GM12878 (cell line): ENCODE results near the gene DDO. TPM values are rescaled to one million over a fixed set of nuclear protein-coding genes. Genes with fewer than 3 reads are reported as not detected.

Experiments
- ATAC-seq: fragments of 200-7000 bp; cut with Tn5 transposase; 3 replicates; pipeline ENCODE4 v1.9.1; 2020; ENCODE audit warnings: mild to moderate bottlenecking, moderate library complexity
- BruUV-seq: library from RNA; stranded (reverse); fragments of 400-500 nt; replicated peaks from 2 replicates; lab custom pipeline; 2021; lab: Mats Ljungman, UMichigan
- CTCF ChIA-PET: fragments of 300-600 bp; sonication (Branson Sonifier 250); formaldehyde crosslinking; extraction: SDS; loops from one replicate; lab custom pipeline; 2021; ENCODE audit warnings: inconsistent platforms; lab: Yijun Ruan, JAX
- POLR2A ChIA-PET: fragments of 350-600 bp; formaldehyde crosslinking; extraction: SDS; loops from one replicate; lab custom pipeline; 2021; ENCODE audit warnings: inconsistent platforms; lab: Charles Lee
- RAD21 ChIA-PET: fragments of 300-600 bp; sonication (Branson Sonifier 250); formaldehyde crosslinking; loops from one replicate; lab custom pipeline; 2023; ENCODE audit warnings: antibody characterized with exemption; ENCODE audit not compliant: unreplicated experiment; lab: Charles Lee
- SMC1A ChIA-PET: fragments of 300-600 bp; sonication (Branson Sonifier 250); formaldehyde crosslinking; loops from one replicate; lab custom pipeline; 2023; ENCODE audit not compliant: unreplicated experiment, uncharacterized antibody; lab: Charles Lee
- DNase-seq: peaks from one replicate; pipeline ENCODE4 v3.0.0-alpha.2; 2011; ENCODE audit warnings: low read depth, low spot score
- FAIRE-seq: peaks from 3 replicates; lab custom pipeline; 2011; peaks lifted over from hg19 to GRCh38; lab: Jason Lieb, UNC
- H2AFZ ChIP-seq: 2 replicates; pipeline ENCODE4 v1.6.0; 2011; ENCODE audit warnings: low read depth, low read length, control low read depth; ENCODE audit not compliant: control insufficient read depth
- H3K27ac ChIP-seq: 2 replicates; pipeline ENCODE4 v1.5.1; 2011; ENCODE audit warnings: control low read depth; ENCODE audit not compliant: control insufficient read depth, insufficient read depth
- H3K27me3 ChIP-seq, 2 experiments: replicated peaks in 1 of 2; 2 replicates each; pipeline versions ENCODE4 v1.6.0 to v1.6.1; 2011; ENCODE audit warnings: low read length in 1 of 2; ENCODE audit not compliant: control insufficient read depth in 2 of 2, insufficient read depth in 2 of 2
- H3K36me3 ChIP-seq, 2 experiments: 2 replicates each; pipeline ENCODE4 v1.5.1; 2011; ENCODE audit warnings: low read length in 1 of 2; ENCODE audit not compliant: control insufficient read depth in 2 of 2, insufficient read depth in 2 of 2
- H3K4me1 ChIP-seq: 2 replicates; pipeline ENCODE4 v1.6.1; 2011; ENCODE audit warnings: mild to moderate bottlenecking, low read length, moderate library complexity, mixed read lengths; ENCODE audit not compliant: control insufficient read depth, insufficient read depth
- H3K4me2 ChIP-seq: 2 replicates; pipeline ENCODE4 v1.6.0; 2011; ENCODE audit warnings: control low read depth; ENCODE audit not compliant: control insufficient read depth, insufficient read depth
- H3K4me3 ChIP-seq: fragments of 200-600 bp; sonication (generic); 2 replicates; pipeline ENCODE4 v1.5.1; 2016
- H3K79me2 ChIP-seq: 2 replicates; pipeline ENCODE4 v1.6.0; 2011; ENCODE audit warnings: low read length; ENCODE audit not compliant: control insufficient read depth, insufficient read depth
- H3K9ac ChIP-seq: 2 replicates; pipeline ENCODE4 v1.8.0; 2011; ENCODE audit warnings: low read length, control low read depth, mixed read lengths; ENCODE audit not compliant: control insufficient read depth, insufficient read depth
- H3K9me3 ChIP-seq: replicated peaks from 3 replicates; pipeline ENCODE4 v1.5.1; 2011; ENCODE audit warnings: mild to moderate bottlenecking, low read length; ENCODE audit not compliant: control insufficient read depth, insufficient read depth
- H4K20me1 ChIP-seq: 2 replicates; pipeline ENCODE4 v1.6.0; 2011; ENCODE audit not compliant: control insufficient read depth, insufficient read depth
- ASH2L ChIP-seq: fragments of 300-600, 200-600 bp; sonication (generic); IDR thresholded peaks from 2 replicates; pipeline ENCODE4 v1.6.1; 2017; ENCODE audit warnings: low read depth, mild to moderate bottlenecking, borderline replicate concordance
- CREM ChIP-seq: IDR thresholded peaks from 2 replicates; pipeline ENCODE4 v1.6.1; 2014; ENCODE audit warnings: antibody characterized with exemption, low read depth
- EP300 ChIP-seq, 2 experiments: fragments of 150-350 bp in 1 of 2; IDR thresholded peaks; 2 replicates each; pipeline ENCODE4 v1.6.1; 2011 to 2012; ENCODE audit warnings: low read depth in 2 of 2, low read length in 2 of 2, borderline replicate concordance in 1 of 2, improper control_type of control experiment in 1 of 2, inconsistent platforms in 1 of 2; ENCODE audit not compliant: control insufficient read depth in 1 of 2
- ESRRA ChIP-seq: IDR thresholded peaks from 2 replicates; pipeline ENCODE4 v1.6.1; 2012; ENCODE audit warnings: mild to moderate bottlenecking, low read length, improper control_type of control experiment
- ZBTB40 ChIP-seq: fragments of 450-650 bp; IDR thresholded peaks from 2 replicates; pipeline ENCODE4 v1.6.1; 2016; ENCODE audit warnings: mild to moderate bottlenecking, moderate library complexity, borderline replicate concordance
- WGBS: methylation state at CpG from one replicate; pipeline ENCODE4 v1.1.6; 2016; ENCODE audit warnings: low lambda C conversion rate; ENCODE audit not compliant: insufficient replicate concordance, insufficient coverage; ENCODE audit errors: missing lambda C conversion rate; 5-methylcytosine and 5-hydroxymethylcytosine counted together
- in situ Hi-C: fragments of 300-500 bp; cut with MboI; formaldehyde crosslinking; loops from 9 replicates; pipeline ENCODE4 v1.14.3; 2018; ENCODE audit warnings: mixed read lengths
- intact Hi-C: fragments of 100-400 bp; cut with micrococcal nuclease; formaldehyde crosslinking; loops from one replicate; pipeline ENCODE4 v1.14.2; 2022; ENCODE audit not compliant: unreplicated experiment
- polyA plus RNA-seq, 11 experiments: library from polyadenylated mRNA; depleted of rRNA in 4 of 11; unstranded in 6 of 11; stranded (reverse) in 5 of 11; fragments of >200 nt; fragmentation: Nextera tagmentation in 4 of 11; fragmentation: Illumina TruSeq in 1 of 11; extraction: Ambion mirVana in 4 of 11; extraction: Trizol in 1 of 11; gene quantifications; 1 replicate in 1 of 11; 2 replicates in 10 of 11; pipeline versions ENCODE4 v1.2.1 to v1.2.3, GENCODE V29; 2011 to 2016; ENCODE audit warnings: inconsistent platforms in 2 of 11, missing spikeins in 2 of 11, low read depth in 1 of 11
- total RNA-seq, 4 experiments: library from RNA; depleted of rRNA in 3 of 4; stranded (reverse); fragments of >200 nt in 3 of 4; fragmentation: Illumina TruSeq in 1 of 4; extraction: Trizol in 1 of 4; gene quantifications; 2 replicates each; pipeline versions ENCODE4 v1.2.1 to v1.2.3, GENCODE V29; 2013 to 2021
- TF ChIP-seq, protein P1 (sequence below): IDR thresholded peaks from 2 replicates; pipeline ENCODE4 v1.6.1; 2012; ENCODE audit warnings: low read depth, low read length, improper control_type of control experiment

Gene DDO
- total and polyA plus RNA-seq, 10 of the 15 experiments (the other 5 are each of a cell fraction or from before 2014, with no cell fraction given), result 0.04 to 0.14 (median 0.09) TPM; not detected in 6

DNA sequence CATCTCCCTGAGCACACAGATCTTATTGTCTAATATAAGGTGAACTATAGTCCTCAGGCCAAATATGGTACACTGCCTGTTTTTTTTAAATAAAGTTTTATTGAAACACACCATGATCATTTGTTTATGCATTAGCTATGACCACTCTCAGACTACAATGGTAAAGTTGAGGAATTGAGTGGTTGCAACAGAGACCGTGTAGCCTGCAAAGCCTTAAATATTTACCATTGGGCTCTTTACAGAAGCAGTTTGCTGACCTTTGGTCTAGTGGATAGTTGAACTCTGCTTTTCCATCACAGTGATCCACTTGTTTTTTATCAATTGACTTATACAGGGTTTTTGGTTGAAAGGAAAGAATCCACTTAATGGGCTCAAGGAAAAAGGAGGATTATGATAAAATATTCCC is 29.9 kb downstream of the DDO start:
- Histone ChIP-seq H3K4me2 (no peak overlapping the region), H3K79me2 (no peaks in the 10 kb centered on the region), H3K27me3 (no peaks in the 10 kb centered on the region), H4K20me1 (no peaks in the 10 kb centered on the region), H2AFZ (no peak overlapping the region), H3K9ac (no peak overlapping the region), H3K4me1 (no peaks in the 10 kb centered on the region), H3K36me3 (no peaks in the 10 kb centered on the region), H3K9me3 (no peaks in the 10 kb centered on the region), H3K27ac (no peak overlapping the region), H3K4me3 (no peak overlapping the region)
- ChIA-PET SMC1A (interaction anchor here (0.7 to 1.2 kb wide), 4 partner anchors 9 to 778 kb away, joined by 3 to 4 read pairs (median 3); no protein-coding TSS in a partner anchor), POLR2A (no interaction called here), RAD21 (interaction anchor here (2.1 kb wide), 1 partner anchor 346 kb away, joined by 6 read pairs; no protein-coding TSS in a partner anchor), CTCF (interaction anchor here (0.8 to 2.9 kb wide), 5 partner anchors 9 to 493 kb away, joined by 3 to 10 read pairs (median 4); no protein-coding TSS in a partner anchor)
- DNase-seq (no peak), ATAC-seq (no peak), FAIRE-seq (no peak)
- 33% methylated on average over 1 of the region's 1 CpG for WGBS
- in situ Hi-C loops, result loop anchor here (5.0 kb wide), 1 partner anchor 333 kb away; no protein-coding TSS in a partner anchor
- BruUV-seq, result no TSS peak
- intact Hi-C loops, result no loop called here
- no peak for TF ChIP-seq ASH2L
- TF ChIP-seq ZBTB40, result peak; percentile 57
- TF ChIP-seq CREM, result no peak
- TF ChIP-seq, protein P1, sequence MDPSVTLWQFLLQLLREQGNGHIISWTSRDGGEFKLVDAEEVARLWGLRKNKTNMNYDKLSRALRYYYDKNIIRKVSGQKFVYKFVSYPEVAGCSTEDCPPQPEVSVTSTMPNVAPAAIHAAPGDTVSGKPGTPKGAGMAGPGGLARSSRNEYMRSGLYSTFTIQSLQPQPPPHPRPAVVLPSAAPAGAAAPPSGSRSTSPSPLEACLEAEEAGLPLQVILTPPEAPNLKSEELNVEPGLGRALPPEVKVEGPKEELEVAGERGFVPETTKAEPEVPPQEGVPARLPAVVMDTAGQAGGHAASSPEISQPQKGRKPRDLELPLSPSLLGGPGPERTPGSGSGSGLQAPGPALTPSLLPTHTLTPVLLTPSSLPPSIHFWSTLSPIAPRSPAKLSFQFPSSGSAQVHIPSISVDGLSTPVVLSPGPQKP, result no peak
- TF ChIP-seq ESRRA, result no peak
- no peak for TF ChIP-seq EP300 (IDR thresholded peaks at IDR 0.05; ENCODE audit: borderline replicate concordance in 1 of 2, control insufficient read depth in 1 of 2, low read depth in 2 of 2, low read length in 2 of 2)
